ENCODE data around the gene MAPK7. TPM values are rescaled to one million over a fixed set of nuclear protein-coding genes. Genes with fewer than 3 reads are reported as not detected.

MAPK7 gene
- total RNA-seq, 2 experiments from 2014 or later = 8.1 to 19.3 TPM

- H3K4me2 ChIP-seq (ENCODE audit: low read length) = no peak overlapping the region
- TF ChIP-seq CTCF (conservative IDR thresholded peaks at IDR 0.05; ENCODE audit: low read length) = no peak
- no peak for TF ChIP-seq EZH2phosphoT487 (IDR thresholded peaks at IDR 0.05; ENCODE audit: borderline replicate concordance, low read depth, low read length)
- no peaks in the 10 kb centered on the region for H3K9me3 ChIP-seq (ENCODE audit: low read length)
- no peaks in the 10 kb centered on the region for H4K20me1 ChIP-seq (ENCODE audit: insufficient read depth, low read length)
- CTCF ChIA-PET (ENCODE audit: unreplicated experiment) = interaction anchor here (1.3 kb wide), 1 partner anchor 11 kb away, joined by 4 read pairs; no protein-coding TSS in a partner anchor
- no peak overlapping the region for H2AFZ ChIP-seq (ENCODE audit: low read length)
- no peak overlapping the region for H3K4me3 ChIP-seq (ENCODE audit: low read depth, low read length, poor library complexity, severe bottlenecking)
- no peak for DNase-seq (ENCODE audit: low spot score)
- BruUV-seq (replicated peaks) = no TSS peak
- peaks cover 11% of the 10 kb centered on the region for H3K4me1 ChIP-seq (ENCODE audit: insufficient read depth, low read length, poor library complexity, severe bottlenecking)
- no peaks in the 10 kb centered on the region for H3K79me2 ChIP-seq (ENCODE audit: insufficient read depth, low read depth, low read length)
- intact Hi-C loops (cut with micrococcal nuclease; ENCODE audit: unreplicated experiment) = no loop called here
- no peak overlapping the region for H3K27ac ChIP-seq (ENCODE audit: low read depth, low read length, poor library complexity, severe bottlenecking)
- no peaks in the 10 kb centered on the region for H3K9me2 ChIP-seq (ENCODE audit: insufficient read depth, low read length)
- POLR2A ChIA-PET = interaction anchor here (2.9 kb wide), 1 partner anchor 11 kb away, joined by 19 read pairs; the partner anchor contains the start of gene MAPK7
- H3K36me3 ChIP-seq (ENCODE audit: insufficient read depth, low read length) = no peaks in the 10 kb centered on the region
These were observed 10.8 kb downstream of the MAPK7 start for GRCh38 chr17:19388791-19389785.

- CTCF ChIA-PET (ENCODE audit: unreplicated experiment) = no interaction called here
- H4K20me1 ChIP-seq (ENCODE audit: insufficient read depth, low read length) = no peaks in the 10 kb centered on the region
These were observed 12.7 kb downstream of the MAPK7 start for GRCh38 chr17:19390951-19391350.

More at GRCh38 chr17:19390951-19391350, 12.7 kb downstream of the MAPK7 start:
- no peaks in the 10 kb centered on the region for H3K9me3 ChIP-seq (ENCODE audit: low read length)
- H3K79me2 ChIP-seq (ENCODE audit: insufficient read depth, low read depth, low read length) = no peaks in the 10 kb centered on the region
- no TSS peak for BruUV-seq (replicated peaks)
- no peaks in the 10 kb centered on the region for H3K9me2 ChIP-seq (ENCODE audit: insufficient read depth, low read length)
- no peaks in the 10 kb centered on the region for H3K36me3 ChIP-seq (ENCODE audit: insufficient read depth, low read length)
- TF ChIP-seq CTCF (conservative IDR thresholded peaks at IDR 0.05; ENCODE audit: low read length) (no peak), EZH2phosphoT487 (IDR thresholded peaks at IDR 0.05; ENCODE audit: borderline replicate concordance, low read depth, low read length) (no peak)
- POLR2A ChIA-PET = no interaction called here
- DNase-seq (ENCODE audit: low spot score) = no peak
- H3K27ac ChIP-seq (ENCODE audit: low read depth, low read length, poor library complexity, severe bottlenecking) = no peak overlapping the region
- H3K4me1 ChIP-seq (ENCODE audit: insufficient read depth, low read length, poor library complexity, severe bottlenecking) = peaks cover 11% of the 10 kb centered on the region
- H3K4me3 ChIP-seq (ENCODE audit: low read depth, low read length, poor library complexity, severe bottlenecking) = no peak overlapping the region
- H3K4me2 ChIP-seq (ENCODE audit: low read length) = no peak overlapping the region
- no peak overlapping the region for H2AFZ ChIP-seq (ENCODE audit: low read length)
- intact Hi-C loops (cut with micrococcal nuclease; ENCODE audit: unreplicated experiment) = no loop called here
